WTC11 (cell line): ENCODE results near the gene SND1. TPM values are rescaled to one million over a fixed set of nuclear protein-coding genes. Genes with fewer than 3 reads are reported as not detected.

Experiments used
- ATAC-seq: fragments of 200-7000 bp; cut with Tn5 transposase; 2 replicates; pipeline ENCODE4 v1.10.0; 2021; ENCODE audit warnings: mild to moderate bottlenecking, moderate library complexity
- CTCF ChIA-PET: fragments of 300-600 bp; sonication (Branson Sonifier 250); formaldehyde crosslinking; loops from one replicate; lab custom pipeline; 2021; ENCODE audit warnings: antibody characterized with exemption; lab: Charles Lee
- POLR2A ChIA-PET: fragments of 350-600 bp; sonication (Branson Sonifier 250); formaldehyde crosslinking; loops from one replicate; lab custom pipeline; 2021; ENCODE audit warnings: antibody characterized with exemption; lab: Charles Lee
- DNase-seq: peaks from one replicate; pipeline ENCODE4 v3.0.0; 2021; ENCODE audit warnings: low spot score
- H3K27ac Mint-ChIP-seq: 2 replicates; pipeline ENCODE4 v1.8.0; 2021; ENCODE audit warnings: mixed read lengths
- H3K27me3 Mint-ChIP-seq: 2 replicates; pipeline ENCODE4 v1.8.0; 2021; ENCODE audit warnings: low read depth, mild to moderate bottlenecking, moderate library complexity, mixed read lengths
- H3K36me3 Mint-ChIP-seq: 2 replicates; pipeline ENCODE4 v1.8.0; 2021; ENCODE audit warnings: mixed read lengths
- H3K4me1 Mint-ChIP-seq: 2 replicates; pipeline ENCODE4 v1.8.0; 2022; ENCODE audit warnings: mixed read lengths
- H3K4me3 Mint-ChIP-seq: 2 replicates; pipeline ENCODE4 v1.8.0; 2021; ENCODE audit warnings: mild to moderate bottlenecking, moderate library complexity, mixed read lengths
- H3K9me3 Mint-ChIP-seq: 2 replicates; pipeline ENCODE4 v1.8.0; 2021; ENCODE audit warnings: mixed read lengths
- EMX1 ChIP-seq: fragments of 250-450 bp; sonication (Bioruptor Pico); IDR thresholded peaks from 2 replicates; pipeline ENCODE4 v1.8.0; 2021; ENCODE audit warnings: mild to moderate bottlenecking
- ESRRA ChIP-seq: sonication (generic); formaldehyde crosslinking; IDR thresholded peaks from 2 replicates; pipeline ENCODE4 v1.8.1; 2022; ENCODE audit warnings: mild to moderate bottlenecking, missing genetic modification reagents, borderline replicate concordance
- FOXJ3 ChIP-seq: sonication (generic); formaldehyde crosslinking; IDR thresholded peaks from 2 replicates; pipeline ENCODE4 v1.9.0; 2021; ENCODE audit warnings: missing genetic modification reagents, mild to moderate bottlenecking, borderline replicate concordance
- GRHL2 ChIP-seq: fragments of 250-450 bp; sonication (Bioruptor Pico); IDR thresholded peaks from 2 replicates; pipeline ENCODE4 v1.8.0; 2022; ENCODE audit warnings: mild to moderate bottlenecking, moderate library complexity; ENCODE audit not compliant: insufficient replicate concordance, severe bottlenecking
- HMGA2 ChIP-seq: fragments of 250-450 bp; sonication (Bioruptor Pico); IDR thresholded peaks from 2 replicates; pipeline ENCODE4 v1.4.0; 2021; ENCODE audit warnings: mild to moderate bottlenecking, moderate library complexity
- IRF1 ChIP-seq: sonication (generic); formaldehyde crosslinking; IDR thresholded peaks from 2 replicates; pipeline ENCODE4 v1.8.0; 2023; ENCODE audit warnings: missing genetic modification reagents
- JAZF1 ChIP-seq: fragments of 250-450 bp; sonication (Bioruptor Pico); IDR thresholded peaks from 2 replicates; pipeline ENCODE4 v1.9.0; 2021; ENCODE audit warnings: moderate library complexity, mild to moderate bottlenecking, inconsistent platforms
- MXD4 ChIP-seq: fragments of 250-450 bp; sonication (Bioruptor Pico); IDR thresholded peaks from 2 replicates; pipeline ENCODE4 v1.8.0; 2021; ENCODE audit warnings: mild to moderate bottlenecking, moderate library complexity, borderline replicate concordance
- NFATC4 ChIP-seq: fragments of 250-450 bp; sonication (Bioruptor Pico); IDR thresholded peaks from 2 replicates; pipeline ENCODE4 v1.9.0; 2021; ENCODE audit warnings: mild to moderate bottlenecking
- NR3C1 ChIP-seq: sonication (generic); formaldehyde crosslinking; conservative IDR thresholded peaks from 2 replicates; pipeline ENCODE4 v1.8.1; 2023; ENCODE audit warnings: low read depth, mild to moderate bottlenecking, missing genetic modification reagents
- PREB ChIP-seq: sonication (generic); formaldehyde crosslinking; IDR thresholded peaks from 2 replicates; pipeline ENCODE4 v1.8.1; 2022; ENCODE audit warnings: mild to moderate bottlenecking, missing genetic modification reagents, moderate library complexity, borderline replicate concordance
- TEAD4 ChIP-seq: sonication (generic); formaldehyde crosslinking; IDR thresholded peaks from 2 replicates; pipeline ENCODE4 v1.8.0; 2022; ENCODE audit warnings: mild to moderate bottlenecking, missing genetic modification reagents
- ZNF396 ChIP-seq: fragments of 250-450 bp; sonication (Bioruptor Pico); IDR thresholded peaks from 2 replicates; pipeline ENCODE4 v1.8.0; 2021; ENCODE audit warnings: mild to moderate bottlenecking, moderate library complexity, borderline replicate concordance
- ZNF416 ChIP-seq: fragments of 250-450 bp; sonication (Bioruptor Pico); IDR thresholded peaks from 2 replicates; pipeline ENCODE4 v1.9.0; 2021; ENCODE audit warnings: mild to moderate bottlenecking, inconsistent platforms
- total RNA-seq: library from RNA; stranded (reverse); gene quantifications from 3 replicates; pipeline ENCODE4 v1.2.3, GENCODE V29; 2021
- TF ChIP-seq, protein P1 (sequence below): sonication (generic); formaldehyde crosslinking; IDR thresholded peaks from 2 replicates; pipeline ENCODE4 v1.8.0; 2023; ENCODE audit warnings: mild to moderate bottlenecking, missing genetic modification reagents
- TF ChIP-seq, protein P2 (sequence below): sonication (generic); formaldehyde crosslinking; IDR thresholded peaks from 2 replicates; pipeline ENCODE4 v1.8.1; 2023; ENCODE audit warnings: mild to moderate bottlenecking, missing genetic modification reagents, moderate library complexity
- TF ChIP-seq, protein P3 (sequence below): sonication (generic); formaldehyde crosslinking; IDR thresholded peaks from 2 replicates; pipeline ENCODE4 v1.8.1; 2023; ENCODE audit warnings: mild to moderate bottlenecking, missing genetic modification reagents, borderline replicate concordance
- TF ChIP-seq, protein P4 (sequence below): fragments of 250-450 bp; sonication (Bioruptor Pico); IDR thresholded peaks from 2 replicates; pipeline ENCODE4 v1.9.0; 2021; ENCODE audit warnings: mild to moderate bottlenecking
- TF ChIP-seq, protein P5 (sequence below): fragments of 250-450 bp; sonication (Bioruptor Pico); IDR thresholded peaks from 2 replicates; pipeline ENCODE4 v1.8.0; 2021; ENCODE audit warnings: mild to moderate bottlenecking
- TF ChIP-seq, protein P6 (sequence below): fragments of 250-450 bp; sonication (Bioruptor Pico); IDR thresholded peaks from 2 replicates; pipeline ENCODE4 v2.1.2; 2022; ENCODE audit warnings: mild to moderate bottlenecking, moderate library complexity

Gene SND1
- total RNA-seq, 1 experiment from 2014 or later = 261 TPM

- no peak overlapping the region for H3K4me3 Mint-ChIP-seq
- no peak for DNase-seq
- peaks cover 74% of the 10 kb centered on the region for H3K4me1 Mint-ChIP-seq
- TF ChIP-seq NR3C1 (CRISPR knock-in tag) (no peak), ESRRA (CRISPR knock-in tag) (no peak), IRF1 (CRISPR knock-in tag) (no peak), GRHL2 (CRISPR knock-in tag) (no peak), ZNF416 (CRISPR knock-in tag) (no peak), TEAD4 (CRISPR knock-in tag) (no peak), FOXJ3 (no peak), MXD4 (no peak), JAZF1 (CRISPR knock-in tag) (no peak), PREB (no peak), ZNF396 (no peak), EMX1 (CRISPR knock-in tag) (no peak), HMGA2 (CRISPR knock-in tag) (no peak), NFATC4 (no peak)
- TF ChIP-seq, protein P1, sequence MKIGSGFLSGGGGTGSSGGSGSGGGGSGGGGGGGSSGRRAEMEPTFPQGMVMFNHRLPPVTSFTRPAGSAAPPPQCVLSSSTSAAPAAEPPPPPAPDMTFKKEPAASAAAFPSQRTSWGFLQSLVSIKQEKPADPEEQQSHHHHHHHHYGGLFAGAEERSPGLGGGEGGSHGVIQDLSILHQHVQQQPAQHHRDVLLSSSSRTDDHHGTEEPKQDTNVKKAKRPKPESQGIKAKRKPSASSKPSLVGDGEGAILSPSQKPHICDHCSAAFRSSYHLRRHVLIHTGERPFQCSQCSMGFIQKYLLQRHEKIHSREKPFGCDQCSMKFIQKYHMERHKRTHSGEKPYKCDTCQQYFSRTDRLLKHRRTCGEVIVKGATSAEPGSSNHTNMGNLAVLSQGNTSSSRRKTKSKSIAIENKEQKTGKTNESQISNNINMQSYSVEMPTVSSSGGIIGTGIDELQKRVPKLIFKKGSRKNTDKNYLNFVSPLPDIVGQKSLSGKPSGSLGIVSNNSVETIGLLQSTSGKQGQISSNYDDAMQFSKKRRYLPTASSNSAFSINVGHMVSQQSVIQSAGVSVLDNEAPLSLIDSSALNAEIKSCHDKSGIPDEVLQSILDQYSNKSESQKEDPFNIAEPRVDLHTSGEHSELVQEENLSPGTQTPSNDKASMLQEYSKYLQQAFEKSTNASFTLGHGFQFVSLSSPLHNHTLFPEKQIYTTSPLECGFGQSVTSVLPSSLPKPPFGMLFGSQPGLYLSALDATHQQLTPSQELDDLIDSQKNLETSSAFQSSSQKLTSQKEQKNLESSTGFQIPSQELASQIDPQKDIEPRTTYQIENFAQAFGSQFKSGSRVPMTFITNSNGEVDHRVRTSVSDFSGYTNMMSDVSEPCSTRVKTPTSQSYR = no peak
- TF ChIP-seq, protein P2, sequence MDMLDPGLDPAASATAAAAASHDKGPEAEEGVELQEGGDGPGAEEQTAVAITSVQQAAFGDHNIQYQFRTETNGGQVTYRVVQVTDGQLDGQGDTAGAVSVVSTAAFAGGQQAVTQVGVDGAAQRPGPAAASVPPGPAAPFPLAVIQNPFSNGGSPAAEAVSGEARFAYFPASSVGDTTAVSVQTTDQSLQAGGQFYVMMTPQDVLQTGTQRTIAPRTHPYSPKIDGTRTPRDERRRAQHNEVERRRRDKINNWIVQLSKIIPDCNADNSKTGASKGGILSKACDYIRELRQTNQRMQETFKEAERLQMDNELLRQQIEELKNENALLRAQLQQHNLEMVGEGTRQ (CRISPR knock-in tag) = no peak
- TF ChIP-seq, protein P3, sequence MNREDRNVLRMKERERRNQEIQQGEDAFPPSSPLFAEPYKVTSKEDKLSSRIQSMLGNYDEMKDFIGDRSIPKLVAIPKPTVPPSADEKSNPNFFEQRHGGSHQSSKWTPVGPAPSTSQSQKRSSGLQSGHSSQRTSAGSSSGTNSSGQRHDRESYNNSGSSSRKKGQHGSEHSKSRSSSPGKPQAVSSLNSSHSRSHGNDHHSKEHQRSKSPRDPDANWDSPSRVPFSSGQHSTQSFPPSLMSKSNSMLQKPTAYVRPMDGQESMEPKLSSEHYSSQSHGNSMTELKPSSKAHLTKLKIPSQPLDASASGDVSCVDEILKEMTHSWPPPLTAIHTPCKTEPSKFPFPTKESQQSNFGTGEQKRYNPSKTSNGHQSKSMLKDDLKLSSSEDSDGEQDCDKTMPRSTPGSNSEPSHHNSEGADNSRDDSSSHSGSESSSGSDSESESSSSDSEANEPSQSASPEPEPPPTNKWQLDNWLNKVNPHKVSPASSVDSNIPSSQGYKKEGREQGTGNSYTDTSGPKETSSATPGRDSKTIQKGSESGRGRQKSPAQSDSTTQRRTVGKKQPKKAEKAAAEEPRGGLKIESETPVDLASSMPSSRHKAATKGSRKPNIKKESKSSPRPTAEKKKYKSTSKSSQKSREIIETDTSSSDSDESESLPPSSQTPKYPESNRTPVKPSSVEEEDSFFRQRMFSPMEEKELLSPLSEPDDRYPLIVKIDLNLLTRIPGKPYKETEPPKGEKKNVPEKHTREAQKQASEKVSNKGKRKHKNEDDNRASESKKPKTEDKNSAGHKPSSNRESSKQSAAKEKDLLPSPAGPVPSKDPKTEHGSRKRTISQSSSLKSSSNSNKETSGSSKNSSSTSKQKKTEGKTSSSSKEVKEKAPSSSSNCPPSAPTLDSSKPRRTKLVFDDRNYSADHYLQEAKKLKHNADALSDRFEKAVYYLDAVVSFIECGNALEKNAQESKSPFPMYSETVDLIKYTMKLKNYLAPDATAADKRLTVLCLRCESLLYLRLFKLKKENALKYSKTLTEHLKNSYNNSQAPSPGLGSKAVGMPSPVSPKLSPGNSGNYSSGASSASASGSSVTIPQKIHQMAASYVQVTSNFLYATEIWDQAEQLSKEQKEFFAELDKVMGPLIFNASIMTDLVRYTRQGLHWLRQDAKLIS (CRISPR knock-in tag) = no peak
- TF ChIP-seq, protein P4, sequence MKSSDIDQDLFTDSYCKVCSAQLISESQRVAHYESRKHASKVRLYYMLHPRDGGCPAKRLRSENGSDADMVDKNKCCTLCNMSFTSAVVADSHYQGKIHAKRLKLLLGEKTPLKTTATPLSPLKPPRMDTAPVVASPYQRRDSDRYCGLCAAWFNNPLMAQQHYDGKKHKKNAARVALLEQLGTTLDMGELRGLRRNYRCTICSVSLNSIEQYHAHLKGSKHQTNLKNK (CRISPR knock-in tag) = no peak
- TF ChIP-seq, protein P5, sequence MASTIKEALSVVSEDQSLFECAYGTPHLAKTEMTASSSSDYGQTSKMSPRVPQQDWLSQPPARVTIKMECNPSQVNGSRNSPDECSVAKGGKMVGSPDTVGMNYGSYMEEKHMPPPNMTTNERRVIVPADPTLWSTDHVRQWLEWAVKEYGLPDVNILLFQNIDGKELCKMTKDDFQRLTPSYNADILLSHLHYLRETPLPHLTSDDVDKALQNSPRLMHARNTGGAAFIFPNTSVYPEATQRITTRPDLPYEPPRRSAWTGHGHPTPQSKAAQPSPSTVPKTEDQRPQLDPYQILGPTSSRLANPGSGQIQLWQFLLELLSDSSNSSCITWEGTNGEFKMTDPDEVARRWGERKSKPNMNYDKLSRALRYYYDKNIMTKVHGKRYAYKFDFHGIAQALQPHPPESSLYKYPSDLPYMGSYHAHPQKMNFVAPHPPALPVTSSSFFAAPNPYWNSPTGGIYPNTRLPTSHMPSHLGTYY (CRISPR knock-in tag) = no peak
- TF ChIP-seq, protein P6, sequence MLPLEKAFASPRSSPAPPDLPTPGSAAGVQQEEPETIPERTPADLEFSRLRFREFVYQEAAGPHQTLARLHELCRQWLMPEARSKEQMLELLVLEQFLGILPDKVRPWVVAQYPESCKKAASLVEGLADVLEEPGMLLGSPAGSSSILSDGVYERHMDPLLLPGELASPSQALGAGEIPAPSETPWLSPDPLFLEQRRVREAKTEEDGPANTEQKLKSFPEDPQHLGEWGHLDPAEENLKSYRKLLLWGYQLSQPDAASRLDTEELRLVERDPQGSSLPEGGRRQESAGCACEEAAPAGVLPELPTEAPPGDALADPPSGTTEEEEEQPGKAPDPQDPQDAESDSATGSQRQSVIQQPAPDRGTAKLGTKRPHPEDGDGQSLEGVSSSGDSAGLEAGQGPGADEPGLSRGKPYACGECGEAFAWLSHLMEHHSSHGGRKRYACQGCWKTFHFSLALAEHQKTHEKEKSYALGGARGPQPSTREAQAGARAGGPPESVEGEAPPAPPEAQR (CRISPR knock-in tag) = no peak
- TF ChIP-seq, all 79 proteins: peak for 0
- no peak overlapping the region for H3K27ac Mint-ChIP-seq
- H3K9me3 Mint-ChIP-seq = no peaks in the 10 kb centered on the region
- ChIA-PET POLR2A (interaction anchor here (0.8 kb wide), 1 partner anchor 19 kb away, joined by 7 read pairs; no protein-coding TSS in a partner anchor), CTCF (interaction anchor here (0.6 to 1.4 kb wide), 2 partner anchors 324 to 540 kb away, joined by 3 read pairs; no protein-coding TSS in a partner anchor)
- peaks cover 16% of the 10 kb centered on the region for H3K36me3 Mint-ChIP-seq
- ATAC-seq = no peak
- no peaks in the 10 kb centered on the region for H3K27me3 Mint-ChIP-seq
Observed at GRCh38 chr7:127886248-127886647, 234.3 kb downstream of the SND1 start.
